ENCODE data around the gene ANAPC15.
A peak's percentile ranks its signal among the peaks of the same experiment; 100 is the strongest.

ANAPC15 gene

DNA sequence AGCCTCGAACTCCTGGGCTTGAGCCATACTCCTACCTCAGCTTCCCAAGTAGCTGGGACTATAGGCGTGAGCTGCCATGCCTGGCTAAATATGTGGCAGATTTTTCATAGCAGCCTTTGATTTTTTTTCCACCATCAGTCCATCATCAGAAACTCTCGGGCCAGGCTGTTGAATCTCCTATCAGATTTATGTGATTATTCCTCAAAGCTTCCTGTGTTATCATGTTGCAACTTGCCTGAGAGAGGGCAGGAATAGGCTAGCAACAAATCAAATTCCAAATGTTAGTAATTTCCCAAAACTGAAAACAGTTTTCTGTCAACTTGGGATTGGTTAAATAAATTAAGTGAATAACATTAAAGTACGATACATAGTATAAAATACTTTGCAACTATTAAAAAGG, 28.4 kb downstream of the ANAPC15 start:
- no peak for DNase-seq

DNA sequence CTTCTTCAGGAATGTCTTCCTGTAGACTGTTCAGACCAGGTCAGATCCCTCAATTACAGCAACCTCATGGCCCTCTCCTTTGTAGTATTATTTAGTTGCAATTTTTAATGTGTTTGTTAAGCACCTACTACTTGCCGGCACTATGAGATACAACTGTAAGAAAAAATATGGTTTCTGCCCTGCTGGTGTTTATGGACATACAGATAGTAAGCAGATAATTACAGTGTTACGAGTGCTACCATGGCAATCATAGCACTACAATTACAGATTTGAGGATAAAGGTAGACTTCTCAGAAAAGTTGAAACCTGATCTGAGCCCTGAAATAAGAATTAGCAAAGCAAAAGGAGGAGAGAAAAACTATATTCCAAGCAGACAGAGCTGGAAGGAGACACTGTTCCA, 29.1 kb downstream of the ANAPC15 start:
- no peak for DNase-seq

DNA sequence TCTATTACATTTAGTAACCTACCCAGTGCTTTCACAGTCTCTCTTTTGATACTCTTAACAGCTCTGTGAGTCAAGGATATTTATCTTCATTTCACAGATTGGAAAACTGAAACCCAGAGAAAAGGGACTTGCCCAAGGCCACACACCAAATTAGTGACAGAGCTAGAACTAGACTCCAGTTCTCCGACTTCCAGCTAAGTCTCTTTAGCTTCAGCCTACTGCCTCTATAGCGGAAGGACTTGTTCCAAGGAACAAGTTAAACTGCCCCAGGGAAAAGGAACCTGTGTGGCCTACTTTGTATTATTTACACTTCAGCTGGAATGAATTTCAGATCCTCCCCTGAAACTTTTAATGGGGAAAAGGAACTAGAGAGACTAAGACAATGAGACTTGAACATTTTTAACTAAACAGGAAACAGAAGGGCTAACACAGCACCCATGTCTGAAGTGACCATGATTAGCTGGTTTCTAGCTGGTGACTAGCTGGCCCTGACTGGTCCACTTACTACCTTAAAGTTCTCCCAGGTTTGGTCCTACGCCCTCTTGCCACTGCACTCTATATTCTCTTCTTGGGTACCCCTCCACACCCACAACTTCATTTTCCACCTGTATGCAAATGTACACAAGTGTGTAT, 30.6 kb downstream of the ANAPC15 start:
- no peak for DNase-seq

DNA sequence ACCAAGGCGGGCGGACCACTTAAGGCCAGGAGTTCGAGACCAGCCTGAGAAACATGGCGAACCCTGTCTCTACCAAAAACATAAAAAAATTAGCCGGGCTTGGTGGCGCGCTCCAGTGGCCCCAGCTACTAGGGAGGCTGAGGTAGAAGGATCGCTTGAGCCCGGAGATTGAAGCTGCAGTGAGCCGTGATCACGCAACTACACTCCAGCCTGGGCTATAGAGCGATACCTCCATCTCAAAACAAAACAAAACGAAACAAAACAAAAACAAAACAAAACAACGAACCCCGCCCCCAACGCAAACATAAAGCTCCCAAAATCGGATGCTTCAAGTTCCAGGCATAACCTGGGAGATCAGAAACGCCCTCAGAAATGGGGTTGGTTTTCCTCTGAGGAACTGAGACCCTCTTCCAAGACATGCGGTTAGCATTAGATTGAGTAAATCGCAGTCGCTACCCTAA, 31.3 kb downstream of the ANAPC15 start:
- DNase-seq: no peak

DNA sequence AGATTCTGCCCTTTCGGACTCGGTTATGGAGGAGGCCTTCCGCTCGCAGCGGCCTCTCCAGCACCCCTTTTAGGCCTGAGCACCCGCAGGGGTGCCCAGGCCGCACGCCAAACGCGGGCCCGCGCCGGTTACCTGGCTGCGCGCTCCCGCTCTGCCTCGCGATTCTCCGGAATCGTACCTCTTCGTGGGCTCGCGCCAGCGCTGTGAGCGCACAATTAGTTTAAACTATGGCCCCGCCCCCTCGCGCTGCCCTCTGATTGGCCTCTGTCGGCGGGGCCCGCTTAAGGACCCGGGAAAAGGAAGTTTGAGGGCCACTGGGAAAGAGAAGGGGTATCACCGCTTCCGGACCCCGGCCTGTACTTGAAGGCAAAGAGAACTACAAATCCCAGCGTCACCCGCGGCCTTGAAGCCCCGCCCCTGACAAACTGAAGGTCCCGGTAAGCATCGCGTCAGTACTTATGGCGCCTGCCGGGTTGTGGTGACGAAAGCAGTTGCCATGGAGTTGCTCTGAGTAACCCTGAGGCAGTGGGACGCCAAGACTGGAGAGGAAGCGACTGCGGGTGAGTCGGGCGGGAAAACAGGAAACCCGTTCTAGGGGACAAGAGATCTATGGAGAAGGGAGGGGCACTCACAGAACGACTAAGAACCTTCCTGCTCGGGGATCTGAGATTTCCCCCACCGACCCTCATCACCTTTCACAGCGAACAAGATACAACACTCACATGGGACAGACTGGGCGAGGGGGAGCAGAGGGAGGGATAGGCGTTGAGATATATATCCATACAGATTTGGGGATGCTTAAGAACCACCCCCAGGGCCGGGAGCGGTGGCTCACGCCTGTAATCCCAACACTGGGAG, 31.9 kb downstream of the ANAPC15 start, which contains the start of the genes LRRC51 and NUMA1:
LRRC51 (plus strand) TSS at position 525 of the 858 bp plus-strand sequence. CDS start 8,234 bp downstream, outside the sequence.
NUMA1 (minus strand) TSS at position 217 of the 858 bp plus-strand sequence. CDS start 44,599 bp downstream, outside the sequence.
- peak; percentile 99 for DNase-seq

DNA sequence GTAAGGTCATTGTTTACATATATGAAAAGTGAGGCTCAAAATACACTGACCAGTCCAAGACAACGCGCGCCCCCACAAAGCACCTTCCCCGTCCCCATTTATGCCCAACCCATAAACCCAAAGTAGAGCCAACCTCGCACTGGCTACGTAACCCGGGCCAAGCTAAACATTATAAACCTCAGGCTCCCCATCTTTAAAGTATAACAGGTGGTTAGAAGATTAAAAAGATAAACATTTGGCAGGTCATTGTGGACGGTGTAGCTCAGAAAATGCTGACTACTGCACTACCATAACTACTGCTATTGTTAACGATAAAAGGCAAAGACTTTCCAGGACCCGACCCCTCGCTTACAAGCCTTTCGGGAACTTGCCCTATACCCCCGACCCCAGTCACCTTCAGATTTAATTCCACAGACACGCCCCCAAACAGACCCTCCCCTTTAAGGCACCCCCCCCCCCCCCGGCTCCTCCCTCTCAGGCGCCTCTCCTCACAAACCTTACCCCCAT, 32.6 kb downstream of the ANAPC15 start:
- no peak for DNase-seq

DNA sequence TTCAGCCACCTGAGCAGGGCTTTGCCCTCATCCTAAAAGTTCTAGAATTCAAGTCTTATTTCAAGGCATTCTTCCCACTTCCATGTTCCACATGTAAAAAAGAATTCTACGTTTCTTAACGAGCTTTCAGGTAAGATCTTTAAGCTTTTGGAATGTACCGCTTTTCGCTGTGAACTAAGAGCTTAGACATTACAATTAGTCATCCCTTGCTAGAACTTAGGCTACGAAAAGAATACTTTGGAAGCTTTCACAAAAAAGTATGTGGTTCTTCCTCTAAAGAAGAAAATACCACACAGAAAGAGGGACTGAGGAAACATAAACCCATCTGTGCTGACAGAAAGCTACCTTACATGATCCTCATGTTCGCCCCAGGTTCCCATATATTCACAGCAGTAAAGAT, 34.0 kb downstream of the ANAPC15 start:
- DNase-seq: no peak

DNA sequence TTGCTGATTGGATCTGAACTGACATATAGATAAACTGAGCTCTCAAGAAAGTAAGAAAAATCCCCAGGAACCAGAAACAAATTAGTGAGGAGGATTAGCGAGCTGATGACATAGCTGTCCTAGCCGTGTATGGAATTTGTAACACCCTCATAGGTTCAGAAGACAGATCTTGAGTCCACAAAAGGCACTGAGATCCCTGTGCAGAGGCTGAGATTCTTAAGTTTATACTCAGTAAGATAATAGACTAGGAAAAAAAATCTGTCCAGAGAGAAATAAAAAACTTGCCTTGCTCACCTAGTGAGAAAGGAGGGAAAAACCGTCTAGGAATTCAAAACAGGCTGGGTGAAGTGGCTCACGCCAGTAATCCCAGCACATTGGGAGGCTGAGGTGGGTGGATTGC, 36.7 kb downstream of the ANAPC15 start:
- DNase-seq: no peak

DNA sequence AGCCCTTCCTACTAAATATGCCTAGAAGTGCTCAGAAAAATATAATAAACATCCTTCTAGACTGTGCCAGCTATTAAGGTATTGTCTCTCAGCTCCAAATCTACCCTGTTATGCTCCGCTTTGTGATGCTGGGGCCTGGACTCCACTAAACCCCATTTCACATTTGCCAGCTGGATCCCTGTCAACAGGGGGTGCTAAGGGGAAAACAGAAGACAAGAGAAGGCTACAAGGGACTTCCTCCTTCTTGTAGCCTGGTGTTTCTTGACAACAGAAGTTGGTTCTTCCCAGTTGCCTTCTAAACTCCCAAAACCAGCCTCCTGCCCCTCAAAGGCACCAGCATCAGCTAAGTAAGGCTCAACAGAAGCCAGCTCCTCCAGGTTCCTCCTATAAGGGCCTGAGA, 37.4 kb downstream of the ANAPC15 start:
- no peak for DNase-seq

DNA sequence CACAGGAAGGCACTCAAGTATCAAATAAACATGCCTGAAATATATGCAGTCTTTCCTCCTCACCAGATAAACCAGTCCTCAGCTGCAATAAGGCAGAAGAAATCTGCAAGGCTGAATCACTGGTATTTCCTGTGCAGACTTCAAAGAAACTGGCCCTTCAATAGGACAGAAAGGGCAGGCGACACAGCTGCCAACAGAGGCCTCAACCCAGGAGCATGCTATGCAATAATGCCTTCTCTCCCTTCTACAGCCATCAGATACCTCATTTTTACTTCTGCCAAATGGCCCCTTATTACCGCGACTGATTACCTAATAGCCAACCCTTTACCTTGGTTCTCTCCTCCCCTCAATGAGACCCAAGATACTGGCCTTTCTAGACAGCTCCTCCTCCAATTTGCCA, 40.1 kb downstream of the ANAPC15 start:
- no peak for DNase-seq

DNA sequence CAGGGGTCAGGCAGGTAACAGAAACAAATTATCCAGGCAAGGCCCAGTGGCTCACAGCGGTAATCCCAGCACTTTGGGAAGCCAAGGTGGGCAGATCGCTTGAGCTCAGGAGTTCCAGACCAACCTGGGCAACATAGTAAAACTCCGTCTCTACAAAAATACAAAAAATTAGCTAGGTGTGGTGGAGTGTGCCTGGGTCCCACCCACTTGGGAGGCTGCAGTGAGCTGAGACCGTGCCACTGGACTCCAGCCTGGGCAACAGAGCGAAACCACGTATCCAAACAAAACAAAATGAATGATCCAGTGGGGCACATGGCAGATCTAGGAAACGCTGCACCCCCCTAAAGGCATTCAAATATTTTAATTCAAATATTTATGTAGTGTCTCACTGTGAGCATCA, 42.0 kb downstream of the ANAPC15 start:
- DNase-seq: no peak

DNA sequence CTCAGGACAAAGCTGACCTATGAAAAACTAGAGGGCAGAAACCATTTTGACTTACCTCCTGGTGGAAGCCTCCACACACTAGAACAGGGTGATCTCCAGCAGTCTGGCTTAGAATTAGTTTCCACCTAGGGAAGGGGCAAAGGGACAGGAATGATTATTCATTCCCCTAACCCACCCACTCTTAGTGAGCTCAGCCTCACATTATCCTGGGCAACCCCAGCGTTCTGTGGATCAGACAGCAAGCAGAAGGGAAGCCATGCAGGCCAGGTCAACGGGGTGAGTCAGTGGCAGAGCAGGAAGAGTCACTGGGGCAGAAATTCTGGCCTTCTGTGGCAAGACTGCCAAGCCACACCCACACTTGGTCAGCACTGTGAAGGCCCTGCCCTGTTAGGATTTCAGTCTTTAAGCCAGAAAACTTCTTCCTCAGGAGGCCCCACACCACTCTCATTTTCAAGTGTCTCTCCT, 42.7 kb downstream of the ANAPC15 start:
- DNase-seq: peak; percentile 24

DNA sequence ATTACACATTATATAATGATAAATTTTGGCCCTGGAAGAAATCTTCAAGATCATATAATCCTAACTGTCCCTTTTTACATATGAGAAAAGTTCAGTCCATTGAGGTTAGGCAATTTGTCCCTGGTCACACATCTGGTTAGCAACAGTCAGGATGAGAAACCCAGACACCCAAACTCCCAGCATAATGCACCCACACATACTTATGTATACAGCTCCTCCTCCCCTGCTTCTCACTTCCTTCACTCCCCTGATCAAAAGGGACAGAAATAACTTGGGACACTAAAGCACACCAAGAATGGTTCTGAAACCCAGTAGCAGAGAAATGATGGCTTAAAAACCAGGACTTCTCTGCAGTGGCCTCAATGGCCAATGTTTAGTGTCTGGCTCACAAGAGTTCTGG, 43.3 kb downstream of the ANAPC15 start:
- no peak for DNase-seq

DNA sequence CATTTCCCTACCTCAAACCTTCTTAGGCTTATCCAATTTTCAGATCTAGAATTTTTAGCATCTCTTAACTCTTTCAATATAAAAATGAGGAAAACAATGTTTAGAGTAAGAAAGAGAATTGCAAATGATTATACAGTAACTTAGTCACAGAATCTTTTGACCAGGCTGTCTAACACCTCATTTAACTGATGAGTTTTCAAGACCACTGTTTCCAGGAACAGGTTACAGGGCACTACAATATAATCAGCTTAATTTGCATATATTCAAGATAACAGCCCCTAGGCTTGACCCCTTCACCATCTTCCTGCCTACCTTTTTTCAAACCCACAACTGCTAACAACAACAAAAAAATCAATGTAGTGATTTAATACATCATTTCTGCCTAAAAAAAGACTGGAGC, 44.8 kb downstream of the ANAPC15 start:
- no peak for DNase-seq

DNA sequence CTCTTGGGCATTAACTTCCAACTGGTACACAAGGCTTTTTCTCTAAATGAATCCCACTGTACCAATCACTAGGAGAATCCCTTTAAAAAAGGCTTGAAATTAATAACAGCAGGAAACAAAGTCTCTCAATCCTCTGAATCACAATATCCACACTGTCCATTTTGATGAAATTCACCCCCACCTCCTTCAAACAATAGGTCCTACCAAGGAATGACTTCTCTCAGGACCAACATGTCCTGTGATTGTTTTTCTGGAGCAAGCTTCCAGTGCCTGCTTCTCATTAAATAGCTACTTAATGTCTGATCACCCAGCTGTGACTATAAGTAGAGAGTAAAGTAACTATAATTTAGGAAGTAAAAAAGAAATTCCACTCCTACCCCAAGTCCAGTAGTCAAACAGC, 45.2 kb downstream of the ANAPC15 start:
- DNase-seq: no peak

DNA sequence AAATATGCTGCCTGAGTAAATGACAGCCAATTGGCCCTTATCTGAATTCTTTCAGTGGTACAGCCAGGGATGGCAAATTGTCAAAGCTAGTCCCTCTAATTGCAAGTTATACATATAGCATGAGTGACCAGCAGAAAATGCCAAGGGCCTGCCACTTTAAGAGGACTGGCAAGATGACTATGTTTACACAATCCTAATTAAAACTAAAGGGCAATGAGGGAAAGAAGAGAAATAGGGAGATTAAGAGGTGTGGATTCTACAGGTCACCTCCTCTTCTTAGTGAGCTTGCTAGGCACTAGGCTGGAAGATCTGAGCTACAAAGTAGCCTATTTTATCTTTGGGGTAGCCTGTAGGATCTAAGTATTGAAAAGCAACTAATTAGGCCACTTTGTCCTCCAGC, 45.6 kb downstream of the ANAPC15 start:
- DNase-seq: no peak

DNA sequence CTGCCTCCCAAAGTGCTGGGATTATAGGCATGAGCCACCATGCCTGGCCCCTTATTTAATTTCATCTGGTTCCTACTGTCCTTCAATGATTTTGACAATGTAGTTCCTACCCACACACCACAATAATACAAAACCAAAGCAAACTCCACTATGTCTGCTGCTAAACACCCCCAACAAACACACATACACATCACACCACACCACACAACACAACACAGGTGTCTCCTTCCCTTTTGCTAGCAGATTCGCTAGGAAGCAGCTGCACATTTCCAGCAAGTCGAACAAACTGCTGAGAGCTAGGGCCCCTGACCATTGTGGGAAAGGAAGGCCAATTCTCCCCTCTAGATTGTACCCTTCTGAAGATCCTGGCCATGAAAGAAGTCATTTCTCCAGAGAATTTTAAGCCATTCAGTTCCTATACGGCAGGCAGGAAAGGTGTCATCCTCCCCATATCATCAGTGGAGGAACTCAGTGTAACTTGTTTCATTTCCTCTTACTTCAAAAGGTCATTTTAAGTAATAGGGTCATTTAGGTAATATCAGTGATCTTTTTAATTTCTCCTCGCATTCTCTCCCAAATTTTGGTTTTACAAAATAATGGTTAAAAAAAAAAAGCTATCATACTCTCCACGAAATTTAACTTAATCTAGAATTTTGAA, 50.6 kb downstream of the ANAPC15 start:
- no peak for DNase-seq

All from NCI-H2029 treated with DMSO at 0.1 percent for 48 hours (cell line).